ENCODE measurements around the gene SH3PXD2A. TPM values are rescaled to one million over a fixed set of nuclear protein-coding genes. Genes with fewer than 3 reads are reported as not detected.

The SH3PXD2A gene
- total RNA-seq, 1 experiment from 2014 or later = 1.2 TPM

DNA sequence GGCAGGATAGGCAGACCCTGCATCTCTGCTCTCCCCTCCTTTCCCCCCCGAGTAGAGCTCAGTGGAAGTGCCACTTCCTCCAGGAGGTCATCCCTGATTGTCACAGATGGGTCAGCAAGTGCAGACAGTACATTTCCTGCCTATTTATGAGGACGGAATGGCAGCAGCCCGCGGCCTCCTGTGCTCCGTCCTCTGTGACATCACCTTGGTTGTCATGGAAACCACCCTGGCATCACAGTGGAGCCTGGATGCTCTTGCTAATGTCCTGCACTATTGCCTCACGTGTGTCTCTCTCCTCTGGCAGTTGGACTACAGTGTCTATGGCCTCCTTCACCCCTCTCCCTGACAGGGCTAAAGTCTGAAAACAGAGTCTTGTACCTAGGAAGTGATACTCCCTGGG, 148.6 kb downstream of the SH3PXD2A start:
- no peak for DNase-seq (ENCODE audit: low spot score)

- no peak for DNase-seq (ENCODE audit: low spot score)
These were observed 149.3 kb downstream of the SH3PXD2A start for GRCh38 chr10:103706047-103706446.

DNA sequence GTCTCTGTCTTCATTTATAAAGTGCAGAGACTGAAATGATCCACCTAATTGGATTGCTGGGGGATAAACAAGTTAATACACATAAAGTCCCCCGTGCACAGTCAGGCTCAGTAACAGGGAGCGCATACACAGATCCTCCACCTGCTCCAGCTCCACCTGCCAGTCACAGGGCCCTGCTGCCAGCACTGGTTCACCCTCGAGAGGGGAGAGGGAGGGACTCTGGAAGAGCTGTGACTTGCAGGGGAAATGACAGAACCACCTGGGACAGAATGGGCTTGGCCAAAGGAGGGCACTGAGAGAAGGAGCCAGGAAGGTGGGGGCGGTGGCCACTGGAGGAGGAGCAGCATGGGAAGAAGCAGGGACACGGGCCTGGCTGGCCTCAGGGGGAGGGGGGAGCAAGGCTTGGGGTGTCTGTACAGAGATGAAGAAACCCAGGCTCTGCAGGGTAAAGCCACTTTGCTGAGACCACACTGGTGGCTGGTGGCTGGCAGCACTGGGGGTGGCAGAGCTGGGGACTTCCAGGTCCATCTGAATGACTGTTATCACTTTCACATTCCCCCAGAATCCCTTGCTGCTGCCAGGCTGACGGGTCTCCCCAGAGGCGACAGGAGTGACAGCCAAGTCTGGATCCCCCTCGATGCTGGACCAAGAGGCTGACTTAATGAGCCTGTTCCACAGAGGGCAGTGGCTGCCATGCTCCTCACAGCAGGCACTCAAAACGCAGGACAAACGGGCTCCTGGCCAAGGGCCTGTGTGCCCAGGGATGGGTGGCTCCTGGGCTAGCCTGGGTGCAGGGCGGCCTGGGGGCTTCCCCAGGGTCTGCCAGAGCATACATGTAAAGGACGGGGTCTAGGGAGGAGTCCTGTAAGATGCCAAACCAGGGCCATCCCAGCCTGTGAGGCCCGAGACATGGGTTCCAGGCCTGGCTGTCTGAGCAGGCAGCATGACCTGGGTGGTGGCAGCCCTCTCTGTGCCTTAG, 151.1 kb downstream of the SH3PXD2A start:
- DNase-seq (ENCODE audit: low spot score) = no peak

GRCh38 chr10:103701380-103702222, 153.8 kb downstream of the SH3PXD2A start:
- no peak for DNase-seq (ENCODE audit: low spot score)

GRCh38 chr10:103700436-103700715, 155.0 kb downstream of the SH3PXD2A start:
- no peak for DNase-seq (ENCODE audit: low spot score)

DNA sequence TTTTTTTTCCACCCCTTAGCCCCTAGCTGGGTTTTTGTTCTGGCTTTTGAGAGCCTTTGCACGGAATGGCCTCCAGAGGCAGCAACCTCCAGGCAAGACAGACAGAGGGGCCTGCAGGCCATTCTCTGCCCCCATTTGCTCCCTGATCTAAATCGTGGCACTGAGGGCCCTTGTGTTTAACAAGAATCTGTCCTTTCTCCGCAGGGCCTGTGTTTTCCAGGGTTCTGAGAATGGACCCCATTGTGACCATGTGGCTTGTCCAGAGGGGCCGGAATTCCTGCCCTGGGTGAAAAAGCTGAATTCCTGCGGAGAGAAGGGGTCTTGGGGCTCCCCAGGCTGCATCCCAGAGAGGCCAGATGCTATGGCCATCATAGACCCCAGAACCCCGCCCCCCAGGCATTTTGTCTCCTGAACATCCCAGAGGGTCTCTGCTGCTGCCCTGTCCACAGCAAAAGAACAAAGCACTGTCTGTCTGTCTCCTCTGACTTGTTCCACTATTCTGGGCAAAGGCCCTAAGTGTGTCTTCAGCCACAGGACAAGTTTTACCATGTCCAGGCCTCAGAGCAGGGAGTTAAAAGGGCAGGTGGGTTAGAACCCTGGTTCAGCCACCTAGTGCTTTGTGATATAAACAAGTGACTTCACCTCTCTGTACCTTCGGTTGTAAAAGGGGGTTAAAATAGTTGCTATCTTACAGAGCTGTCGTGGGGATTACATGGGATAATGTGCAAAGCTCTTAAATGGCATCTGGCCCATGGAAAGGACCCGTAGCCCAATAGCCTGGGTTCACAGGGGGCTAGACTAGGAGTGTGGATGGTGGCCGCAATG, 155.6 kb downstream of the SH3PXD2A start:
- no peak for DNase-seq (ENCODE audit: low spot score)

DNA sequence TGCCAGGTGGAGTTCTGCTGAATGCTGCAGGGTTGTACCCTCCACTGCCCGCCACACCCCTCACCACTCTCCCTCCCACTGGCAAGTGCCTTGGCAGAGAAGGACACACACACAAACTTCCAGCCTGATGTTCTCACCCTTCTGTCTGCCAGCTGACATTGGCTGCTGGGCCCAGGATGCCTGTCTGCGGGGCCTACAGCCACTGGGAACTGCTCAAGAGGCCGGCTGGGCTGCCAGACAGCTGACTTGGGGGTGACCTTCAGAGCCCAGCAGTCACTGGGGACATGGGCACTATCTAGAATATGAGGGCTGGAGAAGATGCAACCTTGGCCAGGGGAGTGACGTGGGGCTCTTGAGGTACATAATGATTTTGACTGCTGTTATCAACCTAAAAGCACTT, 157.1 kb downstream of the SH3PXD2A start:
- DNase-seq (ENCODE audit: low spot score) = no peak

DNA sequence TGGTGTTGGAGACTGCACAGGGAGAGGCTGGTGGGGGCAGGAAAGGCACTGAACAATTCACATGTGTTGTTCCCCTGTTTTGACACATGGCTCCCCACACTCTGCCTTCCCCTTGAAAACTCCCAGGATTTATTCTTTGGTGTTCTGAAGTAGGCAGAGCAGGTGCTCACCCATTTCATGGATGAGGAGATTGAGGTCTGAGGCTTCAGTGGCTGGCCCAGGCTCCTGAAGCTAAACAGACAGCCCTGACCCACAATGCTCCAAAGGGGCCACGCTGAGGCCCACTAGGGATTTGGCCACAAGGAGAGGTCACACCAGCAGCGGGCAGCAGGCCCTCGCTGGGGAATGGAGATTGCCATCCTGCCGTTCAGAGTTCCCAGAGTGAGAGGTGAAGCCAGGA, 157.6 kb downstream of the SH3PXD2A start:
- no peak for DNase-seq (ENCODE audit: low spot score)

DNA sequence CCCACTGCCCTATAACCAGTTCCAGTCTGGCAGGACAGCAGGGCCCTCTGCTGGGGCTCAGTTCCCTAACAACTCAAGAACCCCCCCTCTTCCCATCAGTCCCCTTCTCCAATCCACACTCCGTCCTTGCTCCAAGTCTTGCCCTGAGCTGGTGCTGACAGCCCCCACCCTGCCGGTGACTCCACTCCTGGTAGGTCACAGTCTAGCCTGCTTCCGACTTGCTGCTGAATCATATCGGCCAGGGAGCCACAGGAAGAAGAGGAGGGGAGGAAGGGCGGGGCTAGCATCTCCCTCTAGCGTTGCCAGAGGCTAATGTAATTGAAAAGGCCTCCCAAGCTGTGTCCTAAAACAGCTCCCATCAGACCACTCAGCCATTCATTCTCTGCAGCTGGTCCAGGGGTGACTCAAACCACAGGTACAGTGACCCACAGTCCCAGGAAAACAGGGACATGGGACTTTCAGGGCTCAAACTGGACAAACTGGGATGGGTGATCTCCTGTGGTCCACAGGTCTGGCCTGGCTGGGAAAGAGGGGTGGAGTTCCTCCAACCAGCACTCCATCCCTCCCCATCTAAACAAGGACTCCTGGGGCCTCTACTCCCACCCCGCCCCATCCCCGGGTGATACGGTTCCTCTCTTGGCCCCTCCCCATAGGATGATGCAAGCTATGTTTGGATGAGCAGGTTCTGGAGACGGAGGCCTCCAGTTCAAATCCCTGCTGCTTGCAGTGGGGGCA, 158.8 kb downstream of the SH3PXD2A start:
- DNase-seq (ENCODE audit: low spot score) = peak; percentile 95

- no peak for DNase-seq (ENCODE audit: low spot score)
These were observed 159.3 kb downstream of the SH3PXD2A start for GRCh38 chr10:103696094-103696410.

DNA sequence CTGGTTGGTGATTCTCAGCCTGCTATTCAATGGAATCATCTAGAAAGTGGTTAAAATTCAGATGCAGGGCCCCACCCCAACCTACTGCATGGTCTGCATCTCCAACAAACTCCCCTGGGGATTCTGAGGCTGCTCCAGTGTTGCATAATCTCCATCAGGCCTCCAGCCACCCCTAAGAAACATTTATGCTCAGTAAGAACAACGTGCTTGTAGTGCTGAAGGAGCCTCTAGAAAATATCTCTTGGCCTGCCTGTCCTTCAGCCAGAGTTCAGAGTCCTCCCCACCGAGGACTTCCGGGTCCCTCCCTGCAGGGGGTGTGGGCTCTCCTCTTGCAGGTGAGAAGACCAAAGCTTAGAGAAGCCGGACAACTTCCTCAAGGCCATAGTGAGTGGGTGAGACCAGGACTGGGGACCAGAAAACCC, 159.8 kb downstream of the SH3PXD2A start:
- no peak for DNase-seq (ENCODE audit: low spot score)

DNA sequence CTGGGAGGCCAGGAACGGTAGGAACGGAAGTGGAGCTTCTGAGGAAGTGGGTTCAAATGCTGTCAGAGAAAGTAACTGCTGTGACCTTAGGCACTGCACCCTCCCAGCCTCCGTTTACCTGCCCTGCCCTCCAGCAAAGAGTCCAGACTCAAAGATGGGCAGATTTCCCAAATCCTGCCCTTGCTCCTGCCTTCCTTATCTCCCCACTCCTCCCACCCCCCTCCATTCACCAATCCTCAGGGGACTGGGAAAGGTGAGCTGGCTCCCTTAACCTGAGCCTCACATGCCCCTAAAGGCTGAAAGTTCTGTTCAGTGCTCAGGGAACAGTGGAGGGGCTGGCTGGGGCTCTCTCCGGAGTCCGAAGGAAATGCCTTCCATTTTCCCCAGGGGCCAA, 161.6 kb downstream of the SH3PXD2A start:
- DNase-seq (ENCODE audit: low spot score) = no peak

- DNase-seq (ENCODE audit: low spot score) = no peak
These were observed 162.2 kb downstream of the SH3PXD2A start for GRCh38 chr10:103692952-103693811.

- no peak for DNase-seq (ENCODE audit: low spot score)
These were observed 162.9 kb downstream of the SH3PXD2A start for GRCh38 chr10:103692436-103692951.

DNA sequence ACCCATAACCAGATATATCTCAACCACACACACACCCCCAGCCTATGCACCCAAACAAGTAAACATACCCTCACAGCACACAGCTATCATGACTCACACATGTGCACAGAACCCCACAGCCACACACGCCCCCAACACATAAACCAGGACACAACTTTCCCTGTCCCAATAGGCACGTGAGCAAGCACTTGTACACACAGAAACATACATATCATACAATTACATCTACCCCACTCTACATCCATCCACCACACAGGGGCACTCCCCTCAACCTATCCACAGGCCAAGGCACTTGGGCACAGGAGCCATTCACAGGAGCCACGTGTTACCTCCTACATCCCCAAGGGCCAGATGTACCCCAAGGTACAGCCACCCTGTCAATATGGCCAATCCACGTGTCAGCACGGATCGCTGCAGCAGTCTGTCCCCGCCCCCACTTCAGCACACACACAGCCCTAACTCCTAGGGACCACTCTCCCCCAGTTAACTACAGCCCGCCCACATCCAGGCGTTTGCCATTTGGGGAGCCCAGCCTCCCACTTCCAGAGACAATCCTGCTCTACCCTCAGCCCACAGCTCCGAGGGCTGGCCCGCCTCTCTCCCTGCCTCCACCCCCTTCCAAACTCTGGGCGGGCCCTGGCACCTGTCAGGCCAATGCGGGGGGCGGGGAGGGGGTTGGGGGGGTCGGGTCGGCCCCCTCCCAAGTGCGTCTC, 163.5 kb downstream of the SH3PXD2A start:
- no peak for DNase-seq (ENCODE audit: low spot score)

- no peak for DNase-seq (ENCODE audit: low spot score)
These were observed 164.1 kb downstream of the SH3PXD2A start for GRCh38 chr10:103691267-103691666.

DNA sequence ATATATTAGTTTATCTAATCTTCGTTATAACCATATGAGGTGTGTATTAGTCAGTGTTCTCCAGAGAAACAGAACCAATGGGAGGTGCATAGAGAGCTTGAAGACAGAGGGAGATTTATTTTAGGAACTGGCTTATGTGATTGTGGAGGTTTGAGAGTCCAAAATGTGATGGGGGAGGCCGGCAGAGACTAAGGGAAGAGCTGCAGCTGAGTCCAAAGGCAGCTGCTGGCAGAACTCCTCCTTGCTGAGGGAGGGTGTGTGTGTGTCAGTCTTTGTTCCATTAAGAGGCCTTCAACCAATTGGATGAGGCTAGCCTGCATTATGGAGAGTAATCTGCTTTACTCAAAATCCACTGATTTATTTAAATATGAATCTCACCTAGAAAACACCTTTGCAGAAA, 165.1 kb downstream of the SH3PXD2A start:
- no peak for DNase-seq (ENCODE audit: low spot score)

DNA sequence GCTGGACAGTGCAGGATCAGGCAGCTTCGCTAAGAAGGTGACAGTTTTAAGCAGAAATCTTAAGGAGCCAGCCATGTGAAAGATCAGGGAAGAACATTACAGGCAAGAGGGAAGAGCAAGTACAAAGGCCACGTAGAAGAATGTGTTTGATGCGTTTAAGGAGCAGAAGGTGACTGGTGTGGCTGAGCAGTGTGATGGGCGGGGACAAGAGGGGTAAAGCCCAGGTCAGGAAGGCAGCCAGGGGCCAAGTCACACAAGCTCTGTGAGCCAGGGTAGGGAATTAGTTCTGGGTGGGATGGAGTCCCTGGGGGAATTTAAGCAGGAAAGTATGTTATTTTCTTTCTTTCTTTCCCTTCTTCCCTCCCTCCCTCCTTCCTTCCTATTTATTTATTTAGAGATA, 166.9 kb downstream of the SH3PXD2A start:
- DNase-seq (ENCODE audit: low spot score) = no peak

- no peak for DNase-seq (ENCODE audit: low spot score)
These were observed 167.7 kb downstream of the SH3PXD2A start for GRCh38 chr10:103687718-103688117.

- DNase-seq (ENCODE audit: low spot score) = no peak
These were observed 168.2 kb downstream of the SH3PXD2A start for GRCh38 chr10:103687172-103687571.

Measured in H4 (cell line).